Cardiac fibroblast (primary cell): ENCODE results near the gene SLC39A11.
"Not testable (repeated sequence)": the region's sequence is repeated elsewhere in the genome, so short reads cannot be mapped to it uniquely, and the experiment has no call there.

Experiments
- DNase-seq, 2 donors: peaks; one replicate each; pipeline versions ENCODE4 v3.0.0 to v3.0.0-alpha.2; 2010; ENCODE audit warnings: low read depth in 2 of 2
- H3K4me3 ChIP-seq, 2 donors: replicated peaks in 1 of 2; 1 replicate in 1 of 2; 2 replicates in 1 of 2; pipeline ENCODE4 v1.5.1; 2011; ENCODE audit warnings: low read depth in 2 of 2, low read length in 2 of 2, mild to moderate bottlenecking in 2 of 2, moderate library complexity in 1 of 2
- CTCF ChIP-seq: IDR thresholded peaks from one replicate; pipeline ENCODE4 v1.5.1; 2011; ENCODE audit warnings: low read depth, mild to moderate bottlenecking, low read length, inconsistent platforms

SLC39A11 gene

GRCh38 chr17:72775237-72775636 lies 317.3 kb downstream of the SLC39A11 start:
- no peak overlapping the region for H3K4me3 ChIP-seq
- TF ChIP-seq CTCF, result no peak
- DNase-seq, result no peak

DNA sequence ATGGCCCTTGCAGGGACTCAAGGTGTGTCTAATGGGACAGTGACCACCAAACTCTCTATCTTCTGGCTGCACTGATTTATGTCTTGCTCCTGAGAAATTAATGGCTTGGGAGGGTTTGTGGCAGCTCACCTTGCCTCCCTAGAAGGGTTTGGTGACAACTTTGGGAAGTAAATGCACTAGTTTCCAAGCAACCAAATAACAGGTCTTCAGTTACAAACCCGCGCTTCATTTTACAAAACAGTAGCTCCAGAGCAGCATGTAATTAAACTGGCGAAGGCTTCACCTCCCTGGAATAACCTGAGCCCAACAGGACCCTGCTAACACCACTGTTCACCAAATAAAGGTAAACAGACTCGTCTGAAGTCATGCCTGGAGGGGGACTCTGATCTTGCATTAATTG lies 318.3 kb downstream of the SLC39A11 start:
- no peak overlapping the region for H3K4me3 ChIP-seq
- no peak for TF ChIP-seq CTCF
- DNase-seq, result no peak

- DNase-seq, H3K4me3 ChIP-seq: not testable (repeated sequence)
Measured at GRCh38 chr17:72773225-72773624, 319.3 kb downstream of the SLC39A11 start.

DNA sequence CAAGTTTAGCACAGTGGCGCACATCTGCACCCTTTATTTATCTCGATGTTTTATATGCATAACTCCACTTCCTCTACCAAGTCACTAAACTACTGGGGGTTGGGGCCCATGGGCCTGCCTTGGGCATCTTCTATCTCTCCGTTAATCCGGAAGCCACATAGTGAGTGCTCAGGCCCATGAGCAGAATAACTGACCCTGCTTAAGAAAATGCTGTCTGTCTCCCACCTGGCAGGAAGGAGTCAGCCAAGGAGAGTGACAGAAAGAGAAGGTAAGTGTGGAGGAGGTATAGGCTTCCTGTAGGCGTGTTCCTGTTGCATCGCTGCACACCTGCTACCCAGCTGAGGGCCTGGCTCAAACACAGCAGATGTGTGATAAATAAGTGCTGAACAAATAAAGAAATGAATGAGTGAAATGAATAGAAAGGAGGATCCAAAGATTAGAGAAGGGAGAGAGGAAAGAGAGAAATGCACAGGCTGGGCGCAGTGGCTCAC lies 320.1 kb downstream of the SLC39A11 start:
- H3K4me3 ChIP-seq, result no peak overlapping the region
- no peak for TF ChIP-seq CTCF
- DNase-seq, result no peak

DNA sequence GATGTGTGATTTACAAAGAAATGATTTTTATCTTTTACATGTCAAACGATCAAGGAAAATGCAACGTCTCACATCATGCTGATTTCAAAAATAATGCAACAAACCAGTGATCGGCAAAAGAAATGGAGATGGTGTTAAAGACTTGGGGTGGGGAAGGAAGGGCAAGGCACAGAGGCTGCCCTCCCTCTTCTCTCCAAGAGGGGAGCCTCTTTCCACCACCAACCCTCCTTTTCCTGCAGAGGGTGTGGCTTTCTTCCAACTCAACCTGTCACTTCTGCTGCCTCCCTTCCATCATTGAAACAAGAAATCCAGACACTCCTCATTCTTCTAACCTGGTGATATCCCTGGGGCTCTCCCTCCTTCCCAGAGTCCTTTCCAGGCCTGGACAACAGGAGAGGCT lies 320.8 kb downstream of the SLC39A11 start:
- TF ChIP-seq CTCF, result no peak

DNA sequence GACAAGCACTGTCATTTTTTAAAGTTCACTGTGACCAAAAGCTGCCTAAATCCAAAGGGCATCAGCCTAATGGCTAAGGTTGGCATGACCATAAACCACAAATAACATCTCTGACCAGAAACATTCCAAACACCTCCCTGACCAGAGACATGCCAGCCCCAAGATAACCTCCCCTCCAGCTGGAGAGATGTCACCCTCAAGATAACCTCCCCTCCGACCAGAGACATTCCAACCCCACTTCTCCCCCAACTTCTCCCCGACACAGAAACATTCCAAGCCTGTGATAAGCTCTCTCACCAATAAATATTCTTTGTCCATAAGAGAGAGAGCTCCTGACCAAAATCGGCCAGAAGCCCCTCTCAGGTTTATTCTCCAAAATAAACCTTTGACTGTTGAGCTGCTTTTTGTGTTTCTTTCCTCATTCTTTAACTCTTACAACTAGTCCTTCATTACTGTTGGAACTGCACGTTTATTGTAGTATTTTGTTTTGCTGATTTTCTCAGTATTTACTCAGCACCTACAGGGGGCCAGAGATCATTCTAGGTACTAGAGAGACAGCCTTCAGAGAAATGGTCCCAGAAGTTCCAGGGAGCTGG lies 325.6 kb downstream of the SLC39A11 start:
- no peak overlapping the region for H3K4me3 ChIP-seq
- peak in 1 of 2 donors; percentile 4 for DNase-seq
- TF ChIP-seq CTCF, result no peak

More for the DNA sequence above, 320.8 kb downstream of the SLC39A11 start:
- no peak for DNase-seq
- no peak overlapping the region for H3K4me3 ChIP-seq

DNA sequence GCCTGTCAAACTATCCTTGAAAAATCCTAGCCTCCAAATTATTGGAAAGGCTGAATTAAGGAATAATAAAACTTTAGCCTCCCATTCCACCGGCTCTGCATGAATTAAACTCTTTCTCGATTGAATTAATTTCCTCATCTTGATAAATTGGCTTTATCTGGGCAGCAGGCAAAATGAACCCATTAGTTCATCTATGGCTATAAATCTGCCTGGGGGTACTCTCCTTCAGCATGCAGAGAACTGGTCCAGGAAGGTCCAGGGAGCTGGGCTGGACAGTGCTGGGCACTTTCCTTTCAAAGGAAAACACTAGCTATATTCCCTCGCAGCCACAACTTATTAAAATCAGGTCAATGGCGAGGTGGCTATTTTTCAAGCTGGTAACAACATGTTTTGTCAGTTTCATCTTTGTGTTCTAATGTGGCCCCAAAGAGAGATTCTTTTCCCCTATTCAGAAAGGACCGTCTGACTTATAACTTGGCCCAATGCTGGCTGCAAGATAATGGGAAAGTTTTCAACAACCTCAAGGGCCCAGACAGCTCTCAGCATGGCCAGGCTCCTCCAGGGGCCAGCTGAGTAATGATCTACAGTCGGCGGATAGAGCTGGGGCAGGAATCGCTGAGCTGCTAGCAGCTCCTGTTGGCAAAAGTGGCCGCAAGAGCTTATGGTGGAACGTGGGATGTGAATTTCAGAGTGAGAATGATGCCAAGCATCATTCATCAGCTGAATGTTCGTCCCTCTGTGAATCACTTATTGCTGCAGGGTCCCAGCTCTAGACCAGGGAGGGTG lies 326.9 kb downstream of the SLC39A11 start:
- H3K4me3 ChIP-seq, result no peak overlapping the region
- DNase-seq, result peak in 1 of 2 donors; percentile 6
- TF ChIP-seq CTCF, result no peak
